Vagina (tissue), 2 donors: ENCODE measurements around the gene LDLRAD4.

Source experiments
- CTCF ChIP-seq, 3 experiments: fragments of 450-650 bp in 2 of 3; fragments of 200-600 bp in 1 of 3; sonication (generic) in 1 of 3; IDR thresholded peaks; one replicate each; pipeline ENCODE4 v1.5.1; 2017 to 2019; ENCODE audit warnings: antibody characterized with exemption in 3 of 3, mild to moderate bottlenecking in 2 of 3, moderate library complexity in 2 of 3
- POLR2A ChIP-seq, 2 donors: fragments of 450-650 bp; IDR thresholded peaks; one replicate each; pipeline ENCODE4 v1.6.1; 2017; ENCODE audit warnings: antibody characterized with exemption in 2 of 2, mild to moderate bottlenecking in 2 of 2, moderate library complexity in 2 of 2

GRCh38 chr18:13183790-13184189 is 34.8 kb upstream of the LDLRAD4 start:
- TF ChIP-seq CTCF (IDR thresholded peaks at IDR 0.05), result no peak
- no peak for TF ChIP-seq POLR2A (IDR thresholded peaks at IDR 0.05)
